GM19438 (cell line): Measurements from ENCODE around the gene ZDHHC14.

Experiments
- ATAC-seq: cut with Tn5 transposase; IDR thresholded peaks from one replicate; pipeline ENCODE4 v1.9.1; 2021; ENCODE audit warnings: low read depth; ENCODE audit not compliant: unreplicated experiment

Gene ZDHHC14

DNA sequence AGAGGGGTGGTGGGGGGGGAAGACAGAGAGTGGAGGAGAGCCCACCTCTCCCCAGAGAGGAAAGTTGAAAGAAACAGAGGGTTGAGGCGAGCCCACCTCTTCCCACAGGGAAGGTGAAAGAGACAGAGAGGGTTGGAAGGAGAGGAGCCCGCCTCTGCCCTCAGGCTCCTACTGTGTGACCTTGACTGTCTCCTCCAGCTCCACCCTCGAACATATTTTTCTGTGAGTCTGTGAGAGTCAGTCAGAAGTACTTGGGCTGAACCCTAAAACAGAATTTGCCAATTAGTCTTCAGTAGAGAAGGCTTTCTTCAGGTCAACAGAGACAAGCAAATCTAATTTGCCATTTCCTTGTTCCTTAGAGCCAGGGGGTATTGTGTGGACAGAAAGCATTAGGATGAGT lies 288.3 kb downstream of the ZDHHC14 start:
- ATAC-seq = no peak

DNA sequence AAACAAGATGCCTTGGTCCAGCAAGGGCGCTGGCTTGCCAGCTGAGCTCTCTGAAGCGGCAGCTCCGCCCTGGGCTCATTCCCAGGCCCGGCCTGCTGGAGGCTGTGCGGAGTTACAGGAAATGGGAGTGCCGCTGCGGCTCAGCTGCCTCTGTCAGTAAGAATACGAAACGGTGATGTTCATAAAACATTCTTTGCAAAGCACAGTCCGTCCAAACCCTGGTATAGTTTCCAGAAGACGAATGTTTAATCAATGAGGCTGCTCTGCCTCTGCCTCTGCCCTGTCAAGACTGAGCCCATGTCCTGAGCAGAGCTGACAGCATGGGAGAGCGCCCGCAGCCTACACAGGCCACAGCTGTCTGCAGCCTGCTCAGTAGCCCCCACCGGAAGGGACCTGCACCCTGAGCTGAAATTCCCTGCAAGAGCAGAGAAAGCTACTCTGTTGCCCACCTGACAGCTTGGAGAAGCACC lies 288.8 kb downstream of the ZDHHC14 start:
- ATAC-seq = no peak

DNA sequence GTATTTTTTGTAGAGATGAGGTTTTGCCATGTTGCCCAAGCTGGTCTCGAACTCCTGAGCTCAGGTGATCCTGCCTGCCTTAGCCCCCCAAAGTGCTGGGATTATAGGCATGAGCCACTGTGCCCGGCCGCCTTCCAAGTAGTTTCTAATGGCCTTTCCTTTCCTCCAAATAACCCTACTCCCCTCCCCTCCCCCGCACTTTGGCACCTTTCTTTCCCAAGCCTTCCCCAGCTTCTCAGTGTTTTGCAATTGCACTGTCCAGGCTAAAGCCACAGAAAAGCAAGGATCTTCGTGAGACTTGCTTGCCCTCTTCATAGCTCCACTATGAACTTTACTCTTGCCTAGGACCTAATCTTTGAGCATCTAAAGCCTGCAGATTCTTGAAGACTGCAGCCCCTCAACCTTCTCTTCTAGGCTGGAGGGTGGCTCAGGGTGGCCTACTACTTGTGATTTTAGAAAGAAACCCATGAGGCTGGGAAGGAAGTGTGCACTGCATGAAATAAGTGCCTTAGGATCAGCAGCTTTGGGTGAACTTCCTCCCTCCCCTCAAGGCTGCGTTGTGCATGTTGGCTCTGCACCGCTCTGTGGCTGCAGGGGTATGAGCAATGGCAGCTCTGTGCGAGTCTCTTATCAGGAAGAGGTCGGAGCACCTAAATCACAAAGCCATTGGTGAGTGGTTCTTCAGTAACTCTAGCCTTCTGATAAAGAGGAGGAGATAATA lies 289.6 kb downstream of the ZDHHC14 start:
- ATAC-seq = no peak

DNA sequence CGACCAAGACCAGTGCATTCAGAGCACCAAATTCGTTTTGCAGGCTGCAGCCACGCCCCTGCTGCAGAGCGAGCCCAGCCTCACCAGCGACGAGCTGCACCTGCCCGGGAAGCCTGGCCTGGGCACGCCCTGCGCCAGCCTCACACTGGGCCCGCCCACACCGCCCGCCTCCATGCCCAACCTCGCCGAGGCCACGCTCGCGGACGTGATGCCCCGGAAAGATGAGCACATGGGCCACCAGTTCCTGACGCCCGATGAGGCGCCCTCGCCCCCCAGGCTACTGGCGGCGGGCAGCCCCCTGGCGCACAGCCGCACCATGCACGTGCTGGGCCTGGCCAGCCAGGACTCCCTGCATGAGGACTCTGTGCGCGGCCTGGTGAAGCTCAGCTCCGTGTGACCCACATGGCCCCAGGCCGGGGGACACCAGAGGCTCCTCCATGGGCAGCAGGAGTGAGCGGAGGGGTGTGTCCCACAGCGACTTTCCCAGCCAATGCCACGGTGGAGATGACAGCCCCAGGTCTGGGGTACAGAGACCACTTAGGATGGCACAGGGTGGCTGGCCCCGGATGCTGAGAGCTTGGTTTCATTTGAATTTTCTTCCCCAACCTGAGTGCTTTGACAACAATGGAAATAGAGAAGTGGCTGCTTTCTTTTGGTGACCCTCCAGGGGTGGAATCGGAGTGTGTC lies 291.9 kb downstream of the ZDHHC14 start:
- no peak for ATAC-seq

DNA sequence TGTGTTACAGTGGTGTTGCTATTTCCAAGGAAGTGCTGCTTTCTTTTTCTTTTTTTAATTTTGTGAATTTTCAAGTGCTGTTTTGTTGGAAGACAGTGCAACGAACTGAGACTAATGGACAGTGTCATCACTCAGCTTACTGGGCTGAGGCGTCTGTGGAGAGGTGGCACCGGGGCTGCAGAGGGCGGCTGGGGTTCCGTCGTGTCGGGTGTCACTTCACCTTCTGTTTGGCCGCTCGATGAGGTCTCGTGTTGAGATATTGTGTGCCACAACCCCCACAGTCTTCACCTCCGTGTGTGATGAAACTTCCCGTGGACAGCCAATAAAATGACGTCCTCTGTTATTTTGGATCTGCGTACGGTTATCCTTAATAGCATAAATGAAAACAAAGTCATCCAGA lies 292.6 kb downstream of the ZDHHC14 start:
- ATAC-seq = no peak

DNA sequence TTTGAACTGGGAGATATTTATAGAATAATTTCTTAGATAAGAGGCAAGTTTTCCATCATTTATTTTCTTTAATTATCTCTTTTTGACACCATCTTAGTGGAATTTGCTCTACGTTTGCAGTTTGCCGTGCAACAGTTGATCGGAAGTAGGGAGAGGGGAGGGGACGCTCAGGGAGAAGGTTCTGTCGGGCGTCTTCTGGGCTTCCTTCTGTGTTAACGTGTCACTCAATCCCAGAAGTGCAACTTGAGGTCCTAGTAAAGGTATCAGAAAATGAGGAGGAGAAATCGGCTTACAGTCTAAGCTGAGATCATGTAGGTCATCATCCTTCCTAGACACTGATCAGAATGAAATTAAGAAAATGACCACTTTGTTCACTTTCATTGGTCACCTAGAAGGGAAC lies 293.1 kb downstream of the ZDHHC14 start:
- ATAC-seq = no peak

DNA sequence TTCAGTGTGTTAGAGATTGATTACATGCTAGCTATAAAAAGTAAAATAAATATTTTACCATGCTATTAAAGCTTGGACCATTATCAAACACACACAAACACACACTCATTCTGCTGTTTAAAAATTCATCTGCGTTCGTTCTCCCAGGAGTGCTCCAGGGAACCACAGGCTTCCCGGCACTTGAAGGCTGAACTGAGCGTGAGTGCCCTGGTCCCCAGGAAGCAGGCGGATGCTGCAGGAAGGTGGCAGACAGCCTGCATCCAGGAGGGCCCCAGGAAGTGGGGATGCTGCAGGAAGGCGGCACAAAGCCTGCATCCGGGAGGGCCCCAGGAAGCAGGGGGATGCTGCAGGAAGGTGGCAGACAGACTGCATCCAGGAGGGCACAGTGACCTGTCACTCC lies 294.8 kb downstream of the ZDHHC14 start:
- no peak for ATAC-seq

DNA sequence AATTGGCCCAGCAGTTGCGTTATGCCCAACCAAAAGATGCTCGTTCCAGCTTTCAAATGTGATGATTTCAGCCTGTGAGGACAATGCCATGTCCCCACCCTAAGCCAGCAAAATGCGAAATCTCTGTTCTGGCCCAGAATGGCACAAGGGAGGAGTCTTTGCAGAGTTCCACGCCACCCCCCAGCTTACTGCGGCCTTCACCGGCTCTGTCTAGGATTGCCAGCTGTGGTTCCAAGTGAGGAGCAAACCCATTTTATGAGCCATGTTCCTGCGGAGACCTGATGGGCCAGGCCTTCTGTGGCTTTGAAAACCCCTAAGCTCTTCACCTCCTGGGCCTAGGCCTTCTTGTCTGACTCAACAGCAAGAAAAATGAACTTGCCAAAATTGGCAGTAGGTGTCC lies 295.3 kb downstream of the ZDHHC14 start:
- no peak for ATAC-seq

DNA sequence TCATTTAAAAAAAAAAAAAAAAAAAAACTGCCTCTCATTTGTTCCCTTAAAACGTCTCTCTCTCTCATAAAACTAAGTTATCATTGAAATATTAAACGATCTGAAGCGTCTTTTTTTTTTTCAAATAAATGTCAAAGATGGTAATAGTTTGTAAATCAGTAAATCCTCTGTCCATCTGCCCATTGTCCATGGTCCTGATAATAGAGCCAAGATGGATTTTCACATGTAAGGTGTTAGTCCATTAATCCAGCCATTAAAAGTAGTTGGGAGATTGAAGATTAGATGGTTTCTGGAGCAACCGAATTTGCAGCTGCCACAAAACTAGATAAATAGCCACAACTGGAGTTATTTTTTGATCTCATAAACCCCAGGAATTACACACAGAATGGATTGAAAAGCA lies 296.2 kb downstream of the ZDHHC14 start:
- no peak for ATAC-seq

DNA sequence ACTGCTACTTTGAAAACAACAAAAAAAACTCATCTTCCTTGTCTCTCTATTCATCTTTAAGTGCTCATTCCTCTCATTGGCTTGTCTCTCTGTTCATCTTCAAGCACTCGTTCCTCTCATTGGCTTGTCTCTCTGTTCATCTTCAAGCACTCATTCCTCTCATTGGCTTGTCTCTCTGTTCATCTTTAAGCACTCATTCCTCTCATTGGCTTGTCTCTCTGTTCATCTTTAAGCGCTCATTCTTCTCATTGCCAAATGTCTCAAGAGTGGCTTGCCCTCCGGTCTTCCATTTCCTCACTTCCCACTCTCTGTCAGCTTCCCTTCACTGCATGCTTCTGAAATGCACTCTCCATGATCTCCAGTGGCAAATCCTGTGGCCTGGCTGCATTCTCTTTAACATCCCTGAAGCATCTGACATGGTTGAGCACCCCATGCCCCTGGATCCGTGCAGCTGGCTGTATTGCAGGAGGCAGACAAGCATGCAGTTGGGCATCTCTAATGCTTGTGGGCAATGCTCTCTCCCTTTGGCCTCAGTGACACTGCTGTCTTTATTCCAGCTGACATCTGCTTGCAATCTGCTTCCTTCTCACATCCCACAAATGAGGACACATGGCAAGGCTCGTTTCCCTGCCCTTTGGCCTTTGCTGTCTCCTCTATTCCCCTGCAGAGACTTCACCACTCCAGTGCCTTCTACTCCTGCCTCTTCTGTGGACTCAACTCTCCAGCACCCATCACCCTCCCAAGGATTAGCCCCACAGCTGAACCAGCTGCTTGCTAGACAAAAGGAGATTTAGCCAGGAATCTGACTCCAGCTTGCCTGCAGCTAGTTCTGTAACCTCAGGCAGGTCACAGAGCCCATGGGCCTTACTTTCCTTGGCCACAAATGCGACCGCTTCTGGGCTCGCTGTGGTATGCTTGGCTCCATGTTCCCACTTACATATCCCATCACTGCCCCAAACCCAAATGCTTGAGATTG lies 298.9 kb downstream of the ZDHHC14 start:
- ATAC-seq = no peak

DNA sequence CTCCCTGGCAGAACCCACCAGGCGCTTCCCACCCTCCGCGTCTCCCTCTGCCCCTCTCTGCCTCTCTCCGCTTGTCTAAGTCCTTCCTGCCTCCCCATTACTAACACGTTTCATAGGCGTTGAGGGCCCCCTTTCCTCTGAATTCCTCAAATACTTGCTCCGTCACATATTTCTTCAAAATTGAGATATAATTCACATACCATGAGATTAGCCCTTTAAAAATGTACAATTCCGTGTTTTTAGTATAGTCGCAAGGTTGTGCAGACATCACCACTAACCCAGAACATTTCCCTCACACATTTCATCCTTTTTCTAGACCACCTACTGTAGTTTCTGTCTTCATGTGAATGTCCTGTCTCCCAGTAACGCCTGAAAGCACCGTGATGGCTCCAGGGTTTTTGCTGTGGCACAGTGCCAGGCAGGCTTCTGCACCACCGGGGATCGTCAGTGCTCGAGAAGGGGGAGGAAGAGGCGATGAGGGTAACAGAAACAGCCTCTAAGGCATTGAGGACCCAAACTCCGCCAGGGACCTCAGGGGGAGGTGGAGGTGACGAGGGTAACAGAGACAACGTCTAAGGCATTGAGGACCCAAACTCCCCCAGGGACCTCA lies 300.2 kb downstream of the ZDHHC14 start:
- ATAC-seq = no peak

DNA sequence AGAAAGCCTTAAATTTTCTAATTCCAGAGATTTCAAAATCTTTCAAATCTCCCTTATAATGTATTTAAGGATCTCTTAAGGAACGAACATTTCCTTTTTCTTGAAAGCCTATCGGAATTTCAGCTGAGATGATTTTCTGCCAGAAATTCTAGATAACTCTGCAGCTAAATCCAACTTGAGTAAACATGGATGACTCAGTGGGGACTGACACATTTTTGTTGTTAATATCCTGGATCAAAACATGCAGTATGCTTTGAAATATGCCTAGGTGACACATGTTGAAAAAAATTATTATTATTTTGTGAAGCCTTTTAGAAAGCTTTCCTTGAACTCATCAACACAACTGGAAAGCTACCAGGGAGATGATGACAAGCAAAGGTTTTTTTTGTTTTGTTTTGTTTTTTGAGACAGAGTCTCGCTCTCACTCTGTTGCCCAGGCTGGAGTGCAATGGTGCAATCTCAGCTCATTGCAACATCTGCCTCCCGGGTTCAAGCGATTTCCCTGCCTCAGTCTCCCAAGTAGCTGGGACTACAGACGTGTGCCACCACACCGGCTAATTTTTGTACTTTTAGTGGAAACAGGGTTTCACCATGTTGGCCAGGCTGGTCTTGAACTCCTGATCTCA lies 302.0 kb downstream of the ZDHHC14 start:
- no peak for ATAC-seq

DNA sequence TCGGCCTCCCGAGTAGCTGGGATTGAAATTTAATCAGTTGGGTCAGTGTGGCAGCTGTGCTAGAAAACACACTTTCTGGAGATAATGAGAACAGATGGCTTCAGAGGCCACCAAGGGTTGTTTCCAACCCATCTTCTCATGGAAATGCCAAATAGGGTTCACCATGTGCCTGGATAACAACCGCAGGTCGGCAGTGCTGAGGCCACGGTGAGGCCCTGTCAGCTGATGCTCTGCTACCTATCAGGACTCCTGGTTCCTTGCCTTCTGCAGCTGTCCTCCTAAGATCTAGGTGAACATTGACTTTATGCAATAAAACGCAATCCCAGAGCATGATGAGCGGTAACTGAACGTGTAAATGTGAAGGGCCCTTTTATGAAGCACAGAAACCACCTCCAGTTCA lies 302.7 kb downstream of the ZDHHC14 start:
- ATAC-seq = no peak

DNA sequence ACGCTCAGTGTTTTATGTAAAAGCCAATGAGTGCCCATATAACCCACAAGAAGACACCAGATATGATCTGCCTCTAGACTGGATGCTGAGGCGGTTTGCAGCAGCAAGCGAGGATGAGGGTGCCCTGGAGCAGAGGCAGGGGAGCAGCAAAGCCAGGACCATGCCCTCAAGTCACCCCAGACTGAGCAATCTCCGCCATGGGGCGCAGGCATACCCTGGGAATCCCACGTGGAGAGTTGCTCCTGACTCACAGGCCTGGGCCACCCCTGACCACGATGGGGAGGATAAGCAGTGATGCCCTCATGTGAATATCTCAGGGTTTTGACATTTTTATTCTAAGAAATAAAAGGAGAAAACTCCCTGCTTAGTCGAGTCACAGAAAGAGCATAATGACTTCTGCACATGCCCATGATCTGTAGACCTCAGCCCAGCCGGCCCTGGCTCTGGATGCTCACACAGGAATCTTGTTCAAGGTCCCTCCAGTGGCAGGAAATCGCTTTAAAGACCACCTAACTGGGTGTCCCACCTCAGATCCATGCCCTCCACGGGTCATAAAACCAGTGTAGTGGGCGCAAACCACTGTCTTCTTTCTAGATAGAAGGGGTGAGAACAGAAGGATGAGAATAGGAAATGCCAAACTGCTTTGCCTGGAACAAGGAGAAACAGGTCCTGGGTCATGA lies 303.8 kb downstream of the ZDHHC14 start:
- ATAC-seq = no peak

DNA sequence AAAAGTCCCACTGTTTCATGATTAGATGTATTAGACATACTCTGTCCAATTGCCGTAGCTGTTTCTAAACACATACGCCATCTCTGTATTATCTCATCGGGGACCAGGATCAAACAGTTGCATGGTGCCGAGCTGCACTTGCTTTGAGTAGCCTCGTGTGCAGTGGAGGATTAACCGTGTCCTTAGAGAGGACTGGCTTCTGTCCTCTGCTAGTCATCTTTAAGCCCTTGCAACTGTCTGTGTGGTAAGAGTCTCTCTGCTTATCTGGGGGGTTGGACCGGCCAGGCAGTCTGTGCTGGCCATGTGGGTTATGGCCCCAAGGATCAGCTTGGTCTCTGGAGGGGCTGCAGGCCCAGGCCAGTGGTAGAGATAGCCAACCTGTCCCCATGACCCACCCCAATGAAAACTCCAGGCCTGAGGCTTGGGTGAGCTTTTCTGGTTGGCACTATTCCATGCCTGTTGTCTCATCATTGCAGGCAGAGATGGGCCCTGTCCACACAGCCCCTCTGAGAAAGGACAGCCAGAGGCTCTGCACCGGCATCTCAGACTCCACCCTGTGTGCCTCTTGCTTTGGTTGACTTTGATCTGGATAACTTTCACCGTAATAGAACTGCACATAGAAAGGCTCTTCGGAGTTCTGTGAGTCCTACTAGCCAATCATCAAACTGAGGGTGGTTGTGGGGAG lies 304.7 kb downstream of the ZDHHC14 start:
- ATAC-seq = no peak

DNA sequence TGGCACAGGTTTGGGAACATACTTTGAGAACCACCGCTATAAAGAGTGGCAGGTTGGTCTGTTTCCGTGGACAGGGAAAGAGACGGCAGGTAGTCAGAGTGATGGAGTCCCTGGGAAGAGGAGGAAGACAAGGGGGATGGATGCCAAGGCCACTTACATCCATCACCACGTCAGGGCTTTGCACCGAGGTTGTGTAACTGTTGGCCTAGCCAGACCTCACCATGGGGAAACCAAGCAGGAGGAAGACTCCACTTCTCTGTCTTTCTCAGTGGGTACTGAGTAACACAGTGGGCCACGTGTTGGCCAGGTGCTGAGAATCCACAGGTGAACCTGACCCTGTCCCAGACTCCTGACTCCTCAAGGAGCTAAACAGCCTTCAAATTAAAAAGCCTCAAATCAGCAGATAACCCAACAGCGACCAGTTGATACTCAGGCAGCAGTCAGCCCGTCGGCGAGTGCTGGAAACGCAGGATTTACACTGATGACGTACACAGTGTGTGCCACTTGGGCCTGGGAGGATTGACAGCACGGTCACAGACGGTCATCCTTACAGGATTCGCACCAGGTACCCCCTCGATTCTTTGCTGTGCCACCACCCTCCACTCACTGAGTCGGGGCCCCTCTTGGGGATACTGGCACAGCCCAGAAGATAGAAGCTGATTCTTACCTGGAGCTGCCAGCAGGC lies 307.4 kb downstream of the ZDHHC14 start:
- ATAC-seq = no peak

DNA sequence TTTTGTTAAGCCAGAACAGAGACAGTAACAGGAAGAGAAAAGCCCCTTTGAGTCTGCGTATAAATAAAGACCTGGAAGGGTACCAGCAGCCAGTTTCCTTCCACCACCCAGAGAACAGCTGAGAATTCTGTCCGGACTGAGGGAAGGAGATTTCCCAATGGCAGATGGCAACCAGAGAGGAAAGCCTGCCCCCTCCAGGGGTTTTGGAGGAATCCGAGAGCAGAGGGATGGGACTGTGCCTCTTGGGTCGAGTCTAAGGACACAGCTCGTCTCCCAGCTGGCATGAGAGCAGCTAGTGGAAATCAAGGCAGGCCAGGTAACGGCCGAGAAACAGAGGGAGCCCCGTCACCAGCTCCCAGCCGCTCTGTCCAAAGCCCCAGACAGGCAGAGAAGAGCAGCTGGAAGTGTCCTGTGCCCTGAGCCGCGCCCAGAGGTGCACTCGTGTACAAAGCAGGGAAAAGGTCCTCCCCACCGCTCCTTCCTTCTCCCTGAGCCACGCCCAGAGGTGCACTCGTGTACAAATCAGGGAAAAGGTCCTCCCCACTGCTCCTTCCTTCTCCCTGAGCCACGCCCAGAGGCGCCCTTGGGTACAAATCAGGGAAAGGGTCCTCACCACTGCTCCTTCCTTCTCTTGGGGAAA lies 308.1 kb downstream of the ZDHHC14 start:
- ATAC-seq = no peak

DNA sequence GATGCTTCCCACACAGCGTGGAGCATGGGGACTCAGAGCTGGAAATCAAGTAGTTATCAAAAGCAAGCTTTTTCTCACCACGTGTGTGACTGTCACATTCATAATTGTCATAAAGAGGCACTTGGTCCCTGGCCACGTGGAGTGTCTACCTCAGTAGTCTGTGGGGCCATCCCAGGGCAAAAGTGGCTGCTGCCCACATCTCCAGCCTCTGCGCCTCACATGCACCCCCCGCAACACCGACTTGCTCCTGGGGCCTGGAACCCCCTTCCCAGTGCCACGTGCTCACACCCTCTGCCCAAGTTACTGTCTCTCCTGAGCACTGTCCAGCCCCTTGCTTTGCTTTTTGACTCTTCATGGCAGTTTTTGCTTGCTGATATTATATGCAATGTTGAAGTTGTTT lies 308.9 kb downstream of the ZDHHC14 start:
- ATAC-seq = no peak
